ENCODE data around the gene CERS6. TPM values are rescaled to one million over a fixed set of nuclear protein-coding genes. Genes with fewer than 3 reads are reported as not detected.
A peak's percentile ranks its signal among the peaks of the same experiment; 100 is the strongest.

The CERS6 gene
- total RNA-seq, 4 donors from 2014 or later, result 17.6 to 31.1 (median 24.1) TPM

DNA sequence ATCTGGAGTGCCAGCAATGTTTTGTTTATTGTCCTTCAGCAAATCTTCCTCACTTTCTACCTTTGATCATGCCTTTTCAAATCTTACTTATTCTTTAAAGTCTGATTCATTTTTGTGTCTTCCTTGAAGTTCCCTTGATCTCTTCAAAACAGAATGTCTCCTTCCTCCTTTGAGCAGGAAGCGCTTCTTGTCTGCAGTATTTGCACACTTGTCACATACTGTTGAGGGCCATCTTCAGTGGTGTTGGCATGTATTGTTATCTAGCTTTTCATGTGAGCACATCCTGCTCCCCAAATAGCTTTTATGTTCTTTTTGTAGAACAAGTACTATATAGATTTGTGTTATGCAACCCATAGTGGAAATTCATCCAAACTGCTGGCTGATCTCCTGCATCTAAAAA is 5.9 kb upstream of the CERS6 start:
- 95% methylated on average over 1 of the region's 1 CpG for WGBS, 2 donors

DNA sequence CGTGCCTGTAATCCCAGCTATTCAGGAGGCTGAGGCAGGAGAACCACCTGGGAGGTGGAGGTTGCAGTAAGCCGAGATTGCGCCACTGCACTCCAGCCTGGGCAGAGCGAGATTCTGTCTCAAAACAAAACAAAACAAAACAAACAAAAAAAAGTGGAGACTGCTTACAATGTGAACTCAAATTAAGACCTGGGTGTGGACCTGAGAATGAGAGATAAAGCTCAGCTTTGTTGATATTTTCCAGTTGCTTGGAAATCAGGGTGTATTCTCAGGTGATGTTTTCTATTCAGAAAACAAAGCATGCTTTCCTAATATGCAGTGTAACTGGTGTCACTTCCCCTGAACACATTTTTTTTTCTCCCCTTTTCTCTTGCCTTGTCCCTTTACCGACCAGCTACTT is 5.3 kb upstream of the CERS6 start:
- Histone ChIP-seq H3K27me3 (no peaks in the 10 kb centered on the region), H3K36me3 (no peaks in the 10 kb centered on the region), H3K9me3 (peaks cover 0 to 5% (median 0%) of the 10 kb centered on the region in 3 donors), H3K27ac (no peak overlapping the region), H3K4me1 (peaks cover 0 to 9% (median 4%) of the 10 kb centered on the region in 3 donors), H3K4me3 (no peak overlapping the region)
- no peak for DNase-seq
- intact Hi-C loops (cut with DNase I), result no loop called here
- 53 to 59% methylated on average over 4 to 5 of the region's 5 CpGs for WGBS, 2 donors
- TF ChIP-seq POLR2A (IDR thresholded peaks at IDR 0.05), result no peak
- TF ChIP-seq, protein P1, sequence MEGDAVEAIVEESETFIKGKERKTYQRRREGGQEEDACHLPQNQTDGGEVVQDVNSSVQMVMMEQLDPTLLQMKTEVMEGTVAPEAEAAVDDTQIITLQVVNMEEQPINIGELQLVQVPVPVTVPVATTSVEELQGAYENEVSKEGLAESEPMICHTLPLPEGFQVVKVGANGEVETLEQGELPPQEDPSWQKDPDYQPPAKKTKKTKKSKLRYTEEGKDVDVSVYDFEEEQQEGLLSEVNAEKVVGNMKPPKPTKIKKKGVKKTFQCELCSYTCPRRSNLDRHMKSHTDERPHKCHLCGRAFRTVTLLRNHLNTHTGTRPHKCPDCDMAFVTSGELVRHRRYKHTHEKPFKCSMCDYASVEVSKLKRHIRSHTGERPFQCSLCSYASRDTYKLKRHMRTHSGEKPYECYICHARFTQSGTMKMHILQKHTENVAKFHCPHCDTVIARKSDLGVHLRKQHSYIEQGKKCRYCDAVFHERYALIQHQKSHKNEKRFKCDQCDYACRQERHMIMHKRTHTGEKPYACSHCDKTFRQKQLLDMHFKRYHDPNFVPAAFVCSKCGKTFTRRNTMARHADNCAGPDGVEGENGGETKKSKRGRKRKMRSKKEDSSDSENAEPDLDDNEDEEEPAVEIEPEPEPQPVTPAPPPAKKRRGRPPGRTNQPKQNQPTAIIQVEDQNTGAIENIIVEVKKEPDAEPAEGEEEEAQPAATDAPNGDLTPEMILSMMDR (IDR thresholded peaks at IDR 0.05), result no peak

More for the DNA sequence above, 5.9 kb upstream of the CERS6 start:
- H3K27ac ChIP-seq, result no peak overlapping the region
- H3K4me3 ChIP-seq, result no peak overlapping the region
- no peaks in the 10 kb centered on the region for H3K27me3 ChIP-seq
- intact Hi-C loops (cut with DNase I), result no loop called here
- no peak for DNase-seq
- TF ChIP-seq, protein P1 (IDR thresholded peaks at IDR 0.05), result no peak
- no peak for TF ChIP-seq POLR2A (IDR thresholded peaks at IDR 0.05)
- peaks cover 0 to 4% (median 0%) of the 10 kb centered on the region in 3 donors for H3K4me1 ChIP-seq
- H3K36me3 ChIP-seq, result no peaks in the 10 kb centered on the region
- H3K9me3 ChIP-seq, result peaks cover 0 to 5% (median 0%) of the 10 kb centered on the region in 3 donors

DNA sequence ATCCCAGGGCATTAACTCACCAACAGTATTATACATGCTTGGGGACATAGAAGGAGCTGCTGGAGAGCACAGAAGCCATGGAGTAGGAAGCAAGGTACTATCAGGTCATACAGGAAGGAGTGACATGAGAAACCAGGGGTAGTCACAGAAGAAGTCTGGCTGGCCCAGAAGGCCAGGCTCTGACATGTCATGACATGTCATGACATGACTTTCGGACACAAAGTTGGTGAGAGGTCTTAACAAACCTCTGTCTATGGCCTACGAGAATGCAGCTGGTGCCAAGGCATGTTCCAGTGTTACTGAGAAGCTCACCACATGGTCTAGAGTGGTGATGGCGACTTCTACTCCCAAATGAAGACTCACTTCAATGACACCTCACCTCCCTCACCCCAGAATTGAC is 3.3 kb upstream of the CERS6 start:
- no peaks in the 10 kb centered on the region for H3K27me3 ChIP-seq
- TF ChIP-seq POLR2A (IDR thresholded peaks at IDR 0.05), result no peak
- H3K9me3 ChIP-seq, result peaks cover 0 to 5% (median 0%) of the 10 kb centered on the region in 3 donors
- no peak overlapping the region for H3K27ac ChIP-seq
- intact Hi-C loops (cut with DNase I), result no loop called here
- peaks cover 0 to 20% (median 5%) of the 10 kb centered on the region in 3 donors for H3K4me1 ChIP-seq
- no peak overlapping the region for H3K4me3 ChIP-seq
- DNase-seq, result no peak
- no peaks in the 10 kb centered on the region for H3K36me3 ChIP-seq
- WGBS, 2 donors, result 82 to 89% methylated on average over 3 of the region's 3 CpGs

DNA sequence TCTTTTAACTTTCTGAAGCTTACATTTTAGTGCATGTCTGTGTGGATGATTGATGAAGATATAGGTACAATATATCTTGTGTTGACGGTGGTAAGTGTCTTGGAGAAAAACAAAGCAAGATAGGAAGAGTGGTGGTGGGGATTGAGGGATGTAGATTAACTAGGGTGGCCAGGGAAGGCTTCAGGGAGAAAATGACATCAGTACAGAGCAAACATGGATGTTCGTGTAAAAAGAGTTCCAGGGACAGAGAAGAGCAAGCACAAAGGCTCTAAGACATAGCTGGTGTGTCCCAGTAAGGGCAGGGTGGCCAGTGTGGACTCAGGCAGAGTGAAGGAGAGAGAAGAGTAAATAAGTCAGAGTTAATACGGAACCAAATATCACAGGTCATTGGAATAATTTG is 2.7 kb upstream of the CERS6 start:
- no peak for DNase-seq
- Histone ChIP-seq H3K27me3 (no peaks in the 10 kb centered on the region), H3K4me3 (no peak overlapping the region), H3K36me3 (no peaks in the 10 kb centered on the region), H3K4me1 (peaks cover 0 to 26% (median 9%) of the 10 kb centered on the region in 3 donors), H3K27ac (no peak overlapping the region), H3K9me3 (peaks cover 0 to 5% (median 0%) of the 10 kb centered on the region in 3 donors)
- TF ChIP-seq, protein P1 (IDR thresholded peaks at IDR 0.05), result no peak
- TF ChIP-seq POLR2A (IDR thresholded peaks at IDR 0.05), result no peak
- intact Hi-C loops (cut with DNase I), result no loop called here
- WGBS, 2 donors, result 92% methylated on average over 3 of the region's 3 CpGs

DNA sequence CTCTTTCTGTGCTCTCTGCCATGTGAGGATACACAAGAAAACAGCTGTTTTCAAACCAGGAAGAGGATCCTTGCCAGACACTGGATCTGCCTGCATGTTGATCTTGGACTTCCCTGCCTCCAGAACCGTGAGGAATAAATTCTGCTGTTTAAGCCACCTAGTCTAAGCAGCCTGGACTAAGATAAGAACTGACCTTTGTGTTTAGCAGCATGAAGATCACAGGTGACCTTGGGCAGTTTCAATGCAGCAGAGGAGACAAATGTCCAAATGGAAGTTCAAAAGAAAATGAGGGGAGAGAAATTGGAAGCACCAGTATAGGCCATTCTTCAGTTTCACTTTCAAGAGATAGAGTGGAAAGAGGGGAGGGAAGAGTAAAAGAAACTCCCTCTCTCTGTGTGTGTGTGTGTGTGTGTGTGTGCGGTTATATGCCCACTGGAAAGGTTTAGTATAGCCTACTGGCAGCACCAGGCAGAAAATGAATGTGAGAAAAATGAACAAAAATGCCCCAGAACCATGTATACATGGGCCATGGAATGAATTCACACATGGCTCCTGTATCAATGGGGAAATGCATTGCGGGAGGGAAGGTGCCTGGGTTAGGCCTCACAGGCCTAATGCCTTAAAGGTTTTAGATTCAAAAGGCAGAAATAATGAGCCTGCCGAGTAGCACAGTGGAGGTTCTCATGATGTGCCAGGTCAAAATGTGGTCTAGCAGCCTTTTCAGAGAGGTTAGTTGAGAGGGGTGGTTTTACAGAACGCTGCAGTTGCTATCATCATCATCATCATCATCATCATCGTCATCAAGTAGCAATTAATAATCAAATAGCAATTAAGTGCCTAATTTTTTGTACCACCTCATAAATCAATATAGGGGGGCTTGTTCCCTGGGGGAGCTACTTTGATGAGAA is 1.1 kb upstream of the CERS6 start:
- Histone ChIP-seq H3K9me3 (peaks cover 0 to 5% (median 0%) of the 10 kb centered on the region in 3 donors), H3K4me3 (peak overlapping the region; percentile 90 to 99 (median 96)), H3K4me1 (peaks cover 0 to 38% (median 9%) of the 10 kb centered on the region in 3 donors), H3K27me3 (no peaks in the 10 kb centered on the region), H3K27ac (peak overlapping the region in 2 of 4 donors; percentile 89), H3K36me3 (no peaks in the 10 kb centered on the region)
- 61 to 72% methylated on average over 5 to 6 of the region's 6 CpGs for WGBS, 2 donors
- TF ChIP-seq, protein P1 (IDR thresholded peaks at IDR 0.05), result no peak
- no peak for TF ChIP-seq POLR2A (IDR thresholded peaks at IDR 0.05)
- no peak for DNase-seq
- intact Hi-C loops (cut with DNase I), result no loop called here

All from esophagus squamous epithelium (tissue), 5 donors.